ENCODE results near the gene DCAF11.

The DCAF11 gene

GRCh38 chr14:24114532-24115421 is at the start of gene DCAF11, which contains the start of gene NRL:
Gene DCAF11 (plus strand): TSS chr14:24114777. CDS start chr14:24115595, 818 bp downstream.
Gene NRL (minus strand): TSS chr14:24114949. CDS start chr14:24082848, 32,101 bp downstream.
- peak; percentile 97 for DNase-seq (ENCODE audit: low read depth, low spot score)

GRCh38 chr14:24064856-24065255 is 49.7 kb upstream of the DCAF11 start:
- DNase-seq (ENCODE audit: low read depth, low spot score): no peak

- no peak for DNase-seq (ENCODE audit: low read depth, low spot score)
Measured at GRCh38 chr14:24065408-24065807, 49.2 kb upstream of the DCAF11 start.

GRCh38 chr14:24066496-24067132 is 48.0 kb upstream of the DCAF11 start:
- DNase-seq (ENCODE audit: low read depth, low spot score): no peak

GRCh38 chr14:24067133-24068082 is 47.2 kb upstream of the DCAF11 start:
- no peak for DNase-seq (ENCODE audit: low read depth, low spot score)

- no peak for DNase-seq (ENCODE audit: low read depth, low spot score)
Measured at GRCh38 chr14:24068711-24069410, 45.7 kb upstream of the DCAF11 start.

- no peak for DNase-seq (ENCODE audit: low read depth, low spot score)
Measured at GRCh38 chr14:24069411-24069735, 45.2 kb upstream of the DCAF11 start.

GRCh38 chr14:24070285-24071143 is 44.1 kb upstream of the DCAF11 start:
- DNase-seq (ENCODE audit: low read depth, low spot score): no peak

GRCh38 chr14:24071144-24071697 is 43.4 kb upstream of the DCAF11 start, which contains the start of gene CPNE6:
Gene CPNE6 (plus strand): TSS chr14:24071562. CDS start chr14:24072937, 1,375 bp downstream.
- no peak for DNase-seq (ENCODE audit: low read depth, low spot score)

- DNase-seq (ENCODE audit: low read depth, low spot score): no peak
Measured at GRCh38 chr14:24071836-24072430, 42.6 kb upstream of the DCAF11 start.

- DNase-seq (ENCODE audit: low read depth, low spot score): no peak
Measured at GRCh38 chr14:24072436-24072835, 42.1 kb upstream of the DCAF11 start.

- no peak for DNase-seq (ENCODE audit: low read depth, low spot score)
Measured at GRCh38 chr14:24072881-24073877, 41.4 kb upstream of the DCAF11 start.

GRCh38 chr14:24074625-24075484 is 39.7 kb upstream of the DCAF11 start:
- DNase-seq (ENCODE audit: low read depth, low spot score): no peak

GRCh38 chr14:24075485-24076301 is 38.9 kb upstream of the DCAF11 start:
- no peak for DNase-seq (ENCODE audit: low read depth, low spot score)

GRCh38 chr14:24076302-24076601 is 38.3 kb upstream of the DCAF11 start:
- DNase-seq (ENCODE audit: low read depth, low spot score): no peak

- DNase-seq (ENCODE audit: low read depth, low spot score): no peak
Measured at GRCh38 chr14:24077086-24077485, 37.5 kb upstream of the DCAF11 start.

GRCh38 chr14:24078146-24078545 is 36.4 kb upstream of the DCAF11 start:
- no peak for DNase-seq (ENCODE audit: low read depth, low spot score)

Data from activated CD4-positive, CD25-positive, alpha-beta regulatory T cell treated with anti-CD3 and anti-CD28 coated beads, Interleukin-2, amount 50 U/mL, for 16 hours (primary cell).